Coronary artery (tissue), 2 donors: ENCODE measurements around the gene TEX264.
"Not testable (repeated sequence)": the region's sequence is repeated elsewhere in the genome, so short reads cannot be mapped to it uniquely, and the experiment has no call there.

Experiments
- DNase-seq: peaks from one replicate; pipeline ENCODE4 v3.0.0-alpha.2; 2017; ENCODE audit warnings: low spot score
- H3K27ac ChIP-seq, 2 donors: fragments of 200-600 bp; sonication (generic); one replicate each; pipeline ENCODE4 v1.5.1; 2016 to 2019
- H3K4me3 ChIP-seq: fragments of 200-600 bp; sonication (generic); 2 replicates; pipeline ENCODE4 v1.5.1; 2016; ENCODE audit warnings: mild to moderate bottlenecking, moderate library complexity
- TF ChIP-seq, protein P1 (sequence below): fragments of 200-600 bp; sonication (generic); IDR thresholded peaks from one replicate; pipeline ENCODE4 v1.5.1; 2019; ENCODE audit warnings: antibody characterized with exemption

TEX264 gene

DNA sequence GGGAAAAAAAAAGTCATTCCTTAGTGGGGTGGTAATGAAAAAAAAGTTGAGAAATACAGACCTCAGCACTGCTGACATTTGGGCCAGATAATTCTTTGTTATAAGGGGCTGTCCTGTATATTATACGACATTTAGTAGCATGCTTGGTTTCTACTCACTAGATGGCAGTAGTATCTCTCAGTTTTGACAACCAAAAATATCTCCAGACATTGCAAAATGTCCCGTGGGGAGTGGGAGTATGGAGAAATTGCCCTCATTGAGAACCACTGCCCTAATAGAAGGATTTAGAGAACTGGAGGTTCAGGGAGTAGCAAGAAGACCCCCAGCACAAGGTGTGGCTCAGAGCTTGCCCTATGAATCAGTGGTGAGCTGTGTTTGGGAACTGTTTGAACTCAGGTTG lies 28.6 kb upstream of the TEX264 start:
- no peak overlapping the region for H3K27ac ChIP-seq
- H3K4me3 ChIP-seq: no peak overlapping the region
- no peak for DNase-seq
- TF ChIP-seq, protein P1, sequence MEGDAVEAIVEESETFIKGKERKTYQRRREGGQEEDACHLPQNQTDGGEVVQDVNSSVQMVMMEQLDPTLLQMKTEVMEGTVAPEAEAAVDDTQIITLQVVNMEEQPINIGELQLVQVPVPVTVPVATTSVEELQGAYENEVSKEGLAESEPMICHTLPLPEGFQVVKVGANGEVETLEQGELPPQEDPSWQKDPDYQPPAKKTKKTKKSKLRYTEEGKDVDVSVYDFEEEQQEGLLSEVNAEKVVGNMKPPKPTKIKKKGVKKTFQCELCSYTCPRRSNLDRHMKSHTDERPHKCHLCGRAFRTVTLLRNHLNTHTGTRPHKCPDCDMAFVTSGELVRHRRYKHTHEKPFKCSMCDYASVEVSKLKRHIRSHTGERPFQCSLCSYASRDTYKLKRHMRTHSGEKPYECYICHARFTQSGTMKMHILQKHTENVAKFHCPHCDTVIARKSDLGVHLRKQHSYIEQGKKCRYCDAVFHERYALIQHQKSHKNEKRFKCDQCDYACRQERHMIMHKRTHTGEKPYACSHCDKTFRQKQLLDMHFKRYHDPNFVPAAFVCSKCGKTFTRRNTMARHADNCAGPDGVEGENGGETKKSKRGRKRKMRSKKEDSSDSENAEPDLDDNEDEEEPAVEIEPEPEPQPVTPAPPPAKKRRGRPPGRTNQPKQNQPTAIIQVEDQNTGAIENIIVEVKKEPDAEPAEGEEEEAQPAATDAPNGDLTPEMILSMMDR: no peak

DNA sequence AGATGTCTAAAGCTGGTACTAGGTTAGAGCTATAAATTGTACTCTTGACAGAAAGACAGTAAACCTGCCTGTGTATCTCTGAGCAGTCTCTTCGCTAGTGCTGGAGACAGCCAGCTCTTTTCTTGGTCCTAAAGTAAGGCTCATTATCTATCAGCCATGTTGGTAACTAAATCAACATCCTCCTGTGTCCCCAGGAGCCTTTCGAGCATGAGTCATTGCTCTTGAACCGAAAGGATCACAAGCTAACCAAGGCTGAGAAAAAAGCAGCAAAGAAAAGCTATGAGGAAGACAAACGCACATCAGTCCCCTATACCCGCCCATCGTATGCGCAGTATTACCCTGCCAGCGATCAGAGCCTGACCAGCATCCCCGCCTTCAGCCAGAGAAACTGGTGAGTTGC lies 25.0 kb upstream of the TEX264 start:
- TF ChIP-seq, protein P1: no peak

DNA sequence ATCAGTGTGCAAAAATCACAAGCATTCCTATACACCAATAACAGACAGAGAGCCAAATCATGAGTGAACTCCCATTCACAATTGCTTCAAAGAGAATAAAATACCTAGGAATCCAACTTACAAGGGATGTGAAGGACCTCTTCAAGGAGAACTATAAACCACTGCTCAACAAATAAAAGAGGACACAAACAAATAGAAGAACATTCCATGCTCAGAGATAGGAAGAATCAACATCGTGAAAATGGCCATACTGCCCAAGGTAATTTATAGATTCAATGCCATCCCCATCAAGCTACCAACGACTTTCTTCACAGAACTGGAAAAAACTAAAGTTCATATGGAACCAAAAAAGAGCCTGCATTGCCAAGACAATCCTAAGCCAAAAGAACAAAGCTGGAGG lies 18.9 kb upstream of the TEX264 start:
- H3K27ac ChIP-seq, DNase-seq, H3K4me3 ChIP-seq: not testable (repeated sequence)

More for the DNA sequence above, 25.0 kb upstream of the TEX264 start:
- Histone ChIP-seq H3K27ac (no peak overlapping the region), H3K4me3 (no peak overlapping the region)
- no peak for DNase-seq

DNA sequence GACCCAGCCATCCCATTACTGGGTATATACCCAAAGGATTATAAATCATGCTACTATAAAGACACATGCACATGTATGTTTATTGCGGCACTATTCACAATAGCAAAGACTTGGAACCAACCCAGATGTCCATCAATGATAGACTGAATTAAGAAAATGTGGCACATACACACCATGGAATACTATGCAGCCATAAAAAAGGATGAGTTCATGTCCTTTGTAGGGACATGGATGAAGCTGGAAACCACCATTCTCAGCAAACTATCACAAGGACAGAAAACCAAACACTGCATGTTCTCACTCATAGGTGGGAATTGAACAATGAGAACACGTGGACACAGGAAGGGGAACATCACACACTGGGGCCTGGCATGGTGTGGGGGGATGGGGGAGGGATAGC lies 17.6 kb upstream of the TEX264 start:
- H3K4me3 ChIP-seq, H3K27ac ChIP-seq, DNase-seq: not testable (repeated sequence)

DNA sequence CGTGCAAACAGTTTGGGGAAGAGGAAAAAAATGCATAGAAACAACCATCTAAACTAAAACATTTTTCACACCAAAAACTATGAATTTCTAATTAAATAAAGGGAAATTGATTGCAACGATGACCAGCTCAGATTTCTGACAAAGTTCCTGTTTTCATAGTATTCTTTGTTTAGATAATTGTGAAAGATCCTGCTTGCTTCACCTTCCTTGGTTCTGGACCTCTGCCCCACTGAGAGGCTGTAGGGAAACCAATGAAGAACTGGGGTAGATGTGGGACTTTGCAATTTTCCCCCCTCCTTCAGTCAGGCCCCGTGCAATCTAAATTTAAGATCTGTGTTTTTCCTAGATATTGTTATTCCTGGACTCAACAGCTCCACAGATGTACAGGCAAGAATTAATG lies 13.8 kb upstream of the TEX264 start:
- Histone ChIP-seq H3K27ac (no peak overlapping the region), H3K4me3 (no peak overlapping the region)
- TF ChIP-seq, protein P1: no peak
- no peak for DNase-seq

DNA sequence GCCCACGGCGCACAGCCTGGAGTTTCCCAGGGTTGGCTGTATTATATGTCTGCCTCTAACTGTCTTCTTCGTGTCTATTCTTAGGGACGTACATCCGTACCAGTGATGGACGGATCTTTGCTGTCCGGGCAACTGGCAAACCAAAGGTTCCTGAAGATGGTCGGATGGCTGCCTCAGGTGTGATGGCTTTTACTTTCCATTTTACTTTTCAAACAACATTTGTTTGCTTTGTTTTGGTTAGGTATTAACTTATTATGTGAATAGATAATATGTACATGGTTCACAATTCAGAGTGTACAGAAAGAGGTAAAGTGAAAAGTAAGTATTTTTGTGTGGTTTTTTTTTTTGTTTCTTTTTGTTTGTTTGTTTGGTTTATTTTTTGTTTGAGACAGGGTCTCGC lies 11.1 kb upstream of the TEX264 start:
- TF ChIP-seq, protein P1: no peak
- Histone ChIP-seq H3K4me3 (no peak overlapping the region), H3K27ac (no peak overlapping the region)
- no peak for DNase-seq

DNA sequence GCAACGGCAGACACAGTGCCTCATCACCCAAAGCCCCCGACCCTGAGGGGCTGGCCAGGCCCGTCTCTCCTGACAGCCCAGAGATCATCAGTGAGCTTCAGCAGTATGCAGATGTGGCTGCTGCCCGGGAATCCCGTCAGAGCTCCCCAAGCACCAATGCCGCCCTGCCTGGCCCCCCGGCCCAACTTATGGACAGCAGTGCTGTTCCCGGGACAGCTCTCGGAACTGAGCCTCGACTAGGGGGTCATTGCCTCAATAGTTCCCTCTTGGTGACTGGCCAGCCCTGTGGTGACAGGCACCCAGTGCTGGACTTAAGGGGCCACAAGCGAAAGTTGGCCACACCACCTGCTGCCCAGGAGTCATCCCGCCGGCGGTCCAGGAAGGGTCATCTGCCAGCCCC lies 8.6 kb upstream of the TEX264 start:
- TF ChIP-seq, protein P1: no peak
- Histone ChIP-seq H3K27ac (no peak overlapping the region), H3K4me3 (no peak overlapping the region)
- no peak for DNase-seq

DNA sequence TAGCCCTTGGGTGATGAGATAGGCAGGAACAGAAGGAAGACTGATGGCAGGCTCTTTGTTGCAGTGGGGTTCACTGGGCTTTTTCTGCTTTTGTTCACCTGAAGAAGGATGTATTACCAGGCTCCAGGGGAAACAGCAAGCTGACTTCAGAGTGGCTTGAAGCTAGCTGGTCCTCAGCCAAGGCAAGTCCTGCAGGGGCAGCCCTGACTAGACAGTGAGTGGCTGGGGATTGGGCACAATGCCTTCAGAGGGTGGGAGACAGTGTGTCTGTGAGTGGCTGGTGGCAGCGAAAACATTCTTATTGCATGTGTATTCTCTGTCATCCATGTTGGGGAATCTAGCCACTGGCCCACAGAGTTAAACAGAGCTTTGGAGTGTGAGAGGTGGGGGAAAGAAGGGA lies 2.3 kb upstream of the TEX264 start:
- TF ChIP-seq, protein P1: no peak
- Histone ChIP-seq H3K4me3 (no peak overlapping the region), H3K27ac (no peak overlapping the region)
- DNase-seq: no peak
